ENCODE data around the gene XXYLT1. TPM values are rescaled to one million over a fixed set of nuclear protein-coding genes. Genes with fewer than 3 reads are reported as not detected.
A peak's percentile ranks its signal among the peaks of the same experiment; 100 is the strongest.

Gene XXYLT1
- total RNA-seq, 4 donors from 2014 or later: 9.7 to 30.1 (median 17.7) TPM

DNA sequence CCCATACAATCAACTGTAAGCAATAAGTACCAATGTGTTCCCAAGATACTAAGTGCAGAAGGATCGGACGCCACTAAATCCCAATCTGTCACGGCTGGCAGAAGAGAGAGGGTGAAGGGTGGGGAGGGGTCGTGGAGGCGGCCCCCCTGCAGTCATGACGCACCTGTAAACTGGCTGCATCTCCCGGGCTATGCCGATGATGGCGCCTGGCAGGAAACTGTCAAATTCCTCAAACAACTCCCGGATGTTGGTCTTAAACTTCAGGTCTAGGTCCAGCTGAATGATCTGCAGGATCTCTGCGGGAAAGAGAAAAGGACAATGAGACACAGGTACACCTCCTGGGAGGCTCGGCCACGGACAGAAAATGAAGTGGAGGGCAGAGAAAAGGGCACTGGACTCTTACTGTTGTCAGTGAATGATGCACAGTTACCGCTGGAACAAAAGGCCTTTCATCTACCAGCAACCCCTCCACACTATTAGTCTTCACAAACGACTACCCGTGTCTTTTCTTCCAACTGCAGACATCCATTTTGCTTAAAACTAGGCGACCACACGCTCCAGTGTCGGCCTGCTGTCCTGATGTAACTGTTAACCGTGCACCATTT, 114.6 kb downstream of the XXYLT1 start:
- no peak overlapping the region for H3K4me3 ChIP-seq (ENCODE audit: low read depth, poor library complexity, severe bottlenecking)
- no peak for DNase-seq (ENCODE audit: low spot score in 2 of 2)
- 84 to 86% methylated on average over 20 of the region's 20 CpGs for WGBS, 2 donors
- no peak for TF ChIP-seq POLR2A (IDR thresholded peaks at IDR 0.05)
- TF ChIP-seq, protein P1, sequence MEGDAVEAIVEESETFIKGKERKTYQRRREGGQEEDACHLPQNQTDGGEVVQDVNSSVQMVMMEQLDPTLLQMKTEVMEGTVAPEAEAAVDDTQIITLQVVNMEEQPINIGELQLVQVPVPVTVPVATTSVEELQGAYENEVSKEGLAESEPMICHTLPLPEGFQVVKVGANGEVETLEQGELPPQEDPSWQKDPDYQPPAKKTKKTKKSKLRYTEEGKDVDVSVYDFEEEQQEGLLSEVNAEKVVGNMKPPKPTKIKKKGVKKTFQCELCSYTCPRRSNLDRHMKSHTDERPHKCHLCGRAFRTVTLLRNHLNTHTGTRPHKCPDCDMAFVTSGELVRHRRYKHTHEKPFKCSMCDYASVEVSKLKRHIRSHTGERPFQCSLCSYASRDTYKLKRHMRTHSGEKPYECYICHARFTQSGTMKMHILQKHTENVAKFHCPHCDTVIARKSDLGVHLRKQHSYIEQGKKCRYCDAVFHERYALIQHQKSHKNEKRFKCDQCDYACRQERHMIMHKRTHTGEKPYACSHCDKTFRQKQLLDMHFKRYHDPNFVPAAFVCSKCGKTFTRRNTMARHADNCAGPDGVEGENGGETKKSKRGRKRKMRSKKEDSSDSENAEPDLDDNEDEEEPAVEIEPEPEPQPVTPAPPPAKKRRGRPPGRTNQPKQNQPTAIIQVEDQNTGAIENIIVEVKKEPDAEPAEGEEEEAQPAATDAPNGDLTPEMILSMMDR (IDR thresholded peaks at IDR 0.05): no peak
- intact Hi-C loops (cut with DNase I; ENCODE audit: low total_unique reads): no loop called here

DNA sequence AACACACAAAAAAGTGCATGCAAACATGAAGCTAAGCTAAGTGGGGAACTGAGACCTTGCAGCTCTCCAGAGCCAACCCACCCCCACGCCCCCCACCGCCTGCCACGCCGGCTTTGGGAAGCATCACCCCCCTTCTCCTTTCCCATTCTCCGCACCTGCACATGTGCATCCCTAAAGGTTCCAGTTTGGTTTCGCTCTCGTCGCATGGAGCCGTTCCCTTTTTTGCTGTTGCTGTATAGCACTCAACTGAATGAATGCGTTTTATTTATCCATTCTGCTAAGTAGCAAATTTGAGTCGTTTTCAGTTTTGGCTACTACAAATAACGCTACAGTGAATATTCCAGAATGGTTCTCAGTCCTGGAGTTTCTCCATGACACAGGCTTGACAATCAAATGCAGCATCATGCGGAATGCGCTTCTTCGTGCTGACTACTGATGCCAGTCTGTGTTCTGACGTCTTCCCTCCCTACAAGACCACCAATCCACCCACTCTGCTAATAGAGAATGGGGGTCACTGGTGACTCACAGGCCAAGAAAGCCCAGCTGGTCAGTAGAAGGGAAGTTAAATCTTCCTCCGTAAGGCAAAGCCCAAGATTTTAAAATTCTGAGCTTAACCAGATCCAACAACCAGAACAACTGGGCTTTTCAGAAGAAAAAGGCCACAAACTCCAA, 115.3 kb downstream of the XXYLT1 start:
- intact Hi-C loops (cut with DNase I; ENCODE audit: low total_unique reads): no loop called here
- WGBS, 2 donors: 74 to 76% methylated on average over 17 of the region's 17 CpGs
- DNase-seq (ENCODE audit: low spot score in 2 of 2): no peak
- no peak overlapping the region for H3K4me3 ChIP-seq (ENCODE audit: low read depth, poor library complexity, severe bottlenecking)
- no peak for TF ChIP-seq POLR2A (IDR thresholded peaks at IDR 0.05)

DNA sequence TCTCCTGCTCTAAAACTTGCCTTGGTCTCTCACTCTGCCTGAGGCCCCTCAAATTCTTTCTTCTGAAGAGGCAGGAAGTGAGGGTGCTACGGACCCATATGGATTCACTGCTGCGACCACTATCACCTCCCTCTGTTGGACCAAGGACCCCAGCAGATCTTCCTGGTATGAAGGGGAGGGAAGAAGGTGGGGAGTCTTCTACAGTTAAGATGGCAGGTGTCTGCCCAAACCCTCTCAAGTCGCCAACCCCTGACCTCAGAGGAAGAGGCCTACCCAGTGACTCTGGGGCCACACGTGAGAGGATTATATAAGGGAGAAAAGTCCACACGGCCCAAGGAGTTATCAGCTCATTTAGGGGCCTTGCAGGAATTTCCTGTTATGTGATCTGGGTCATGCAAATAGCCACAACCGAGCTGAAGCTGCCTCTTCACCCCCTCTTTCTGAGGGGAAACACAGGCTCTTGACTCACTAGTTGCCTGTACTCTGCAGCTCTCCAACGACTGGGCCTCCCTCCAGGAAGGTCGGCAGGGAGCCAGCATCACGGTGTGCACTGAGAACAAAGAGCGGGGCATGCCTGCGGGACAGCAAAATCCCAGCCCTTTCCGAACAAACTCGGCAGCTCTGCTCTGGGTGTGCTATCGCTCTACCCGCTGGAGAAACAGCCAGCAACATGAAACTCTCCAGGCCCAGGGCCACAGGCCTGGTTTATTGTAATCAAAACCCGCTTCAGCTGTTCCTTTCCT, 116.0 kb downstream of the XXYLT1 start:
- no peak overlapping the region for H3K4me3 ChIP-seq (ENCODE audit: low read depth, poor library complexity, severe bottlenecking)
- intact Hi-C loops (cut with DNase I; ENCODE audit: low total_unique reads): no loop called here
- 19 to 25% methylated on average over 16 of the region's 16 CpGs for WGBS, 2 donors
- TF ChIP-seq, protein P1 (IDR thresholded peaks at IDR 0.05): no peak
- TF ChIP-seq POLR2A (IDR thresholded peaks at IDR 0.05): no peak
- peak; percentile 73 to 96 for DNase-seq (ENCODE audit: low spot score in 2 of 2)

DNA sequence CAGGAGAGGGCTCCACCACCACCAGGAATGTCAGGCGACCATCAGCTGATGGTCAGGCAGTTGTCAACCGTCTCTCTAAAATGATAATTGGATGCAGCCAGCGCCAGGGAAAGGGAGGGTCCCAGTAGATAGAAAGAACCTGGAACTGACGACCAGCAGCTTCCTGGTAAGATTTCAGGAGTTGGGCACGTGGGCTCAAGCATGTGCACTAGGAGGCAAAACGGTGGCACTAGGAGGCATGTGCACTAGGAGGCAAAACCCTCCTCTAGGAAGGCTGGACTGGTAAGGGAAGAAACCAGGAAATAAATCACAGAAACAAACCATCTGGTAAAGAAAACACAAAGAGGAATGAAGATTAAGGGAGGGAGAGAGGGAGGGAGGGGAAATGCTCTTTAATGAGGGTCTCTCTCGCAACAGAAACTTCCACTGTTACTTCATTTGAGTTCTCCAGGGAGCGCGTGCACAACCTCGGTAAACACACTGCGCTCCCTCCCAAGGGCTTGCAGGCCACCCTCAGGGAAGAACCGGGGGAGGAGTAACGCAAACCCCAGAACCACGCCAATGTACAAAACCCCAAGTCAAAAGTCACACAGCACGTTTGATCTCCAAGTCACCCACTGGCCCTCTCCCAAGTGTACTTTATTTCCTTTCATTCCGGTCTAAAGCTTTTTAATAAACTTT, 116.7 kb downstream of the XXYLT1 start:
- WGBS, 2 donors: 33 to 46% methylated on average over 16 of the region's 16 CpGs
- H3K4me3 ChIP-seq (ENCODE audit: low read depth, poor library complexity, severe bottlenecking): no peak overlapping the region
- intact Hi-C loops (cut with DNase I; ENCODE audit: low total_unique reads): no loop called here
- TF ChIP-seq POLR2A (IDR thresholded peaks at IDR 0.05): no peak
- TF ChIP-seq, protein P1 (IDR thresholded peaks at IDR 0.05): no peak
- no peak for DNase-seq (ENCODE audit: low spot score in 2 of 2)

DNA sequence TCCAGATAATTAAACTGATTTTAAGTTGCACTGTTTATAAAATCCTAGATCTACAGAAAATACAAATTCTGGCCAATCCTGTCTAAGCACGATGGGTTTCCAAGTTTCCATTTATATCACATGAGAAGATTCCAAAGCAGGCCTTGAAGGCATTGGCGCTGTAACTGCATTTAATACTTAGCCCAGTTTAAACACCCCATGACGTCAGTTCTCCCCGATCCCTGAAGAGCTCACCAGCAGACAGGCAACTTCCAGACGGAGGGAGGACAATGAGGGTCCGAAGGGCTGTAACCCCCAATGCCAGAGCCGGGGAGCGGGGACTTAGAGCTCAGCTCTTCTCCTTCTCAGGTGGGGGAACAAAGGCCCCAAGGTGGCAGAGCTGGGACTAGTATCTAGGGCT, 117.3 kb downstream of the XXYLT1 start:
- TF ChIP-seq, protein P1 (IDR thresholded peaks at IDR 0.05): no peak
- TF ChIP-seq POLR2A (IDR thresholded peaks at IDR 0.05): no peak
- H3K4me3 ChIP-seq (ENCODE audit: low read depth, poor library complexity, severe bottlenecking): no peak overlapping the region
- intact Hi-C loops (cut with DNase I; ENCODE audit: low total_unique reads): no loop called here
- 40 to 66% methylated on average over 8 of the region's 8 CpGs for WGBS, 2 donors
- DNase-seq (ENCODE audit: low spot score in 2 of 2): no peak

DNA sequence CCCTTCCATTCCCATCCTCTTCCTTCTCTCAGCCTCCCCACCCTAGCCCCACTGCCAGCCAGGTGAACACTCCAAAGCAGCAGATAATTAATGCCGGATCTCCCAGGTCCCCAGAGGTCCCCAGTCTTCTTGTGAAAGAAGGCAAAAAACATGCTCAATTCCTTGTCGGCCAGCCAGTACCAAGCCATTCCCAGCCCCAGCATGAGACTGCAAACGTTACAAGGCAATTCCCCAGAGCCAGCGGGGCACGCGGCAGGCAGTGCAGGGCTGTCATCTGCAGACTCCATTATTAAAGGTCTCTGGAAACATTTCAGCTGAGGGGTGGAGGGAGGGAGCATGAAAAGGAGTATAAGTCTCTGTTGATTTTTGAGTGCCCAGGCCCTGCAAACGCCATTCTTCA, 117.8 kb downstream of the XXYLT1 start:
- no peak overlapping the region for H3K4me3 ChIP-seq (ENCODE audit: low read depth, poor library complexity, severe bottlenecking)
- 35% methylated on average over 7 of the region's 7 CpGs for whole genome bisulfite sequencing, 2 donors
- TF ChIP-seq, protein P1 (IDR thresholded peaks at IDR 0.05): no peak
- TF ChIP-seq POLR2A (IDR thresholded peaks at IDR 0.05): no peak
- intact Hi-C loops (cut with DNase I; ENCODE audit: low total_unique reads): no loop called here
- DNase-seq (ENCODE audit: low spot score in 2 of 2): no peak
